GM21381 (cell line): ENCODE measurements around the gene SLC9B2.
A peak's percentile ranks its signal among the peaks of the same experiment; 100 is the strongest.
"Not testable (repeated sequence)": the region's sequence is repeated elsewhere in the genome, so short reads cannot be mapped to it uniquely, and the experiment has no call there.

Experiments
- ATAC-seq: cut with Tn5 transposase; IDR thresholded peaks from one replicate; pipeline ENCODE4 v1.9.1; 2021; ENCODE audit warnings: mild to moderate bottlenecking, moderate library complexity; ENCODE audit not compliant: unreplicated experiment

The SLC9B2 gene

GRCh38 chr4:103019308-103020124, 57.0 kb downstream of the SLC9B2 start, which contains the start of gene SLC9B1:
SLC9B1 (minus strand) TSS chr4:103019705; CDS start chr4:102991711, 27,994 bp downstream.
- peak; percentile 100 for ATAC-seq

GRCh38 chr4:103018391-103019307, 57.9 kb downstream of the SLC9B2 start:
- ATAC-seq: no peak

- no peak for ATAC-seq
These were observed 64.0 kb downstream of the SLC9B2 start for GRCh38 chr4:103012551-103012950.

- no peak for ATAC-seq
These were observed 64.5 kb downstream of the SLC9B2 start for GRCh38 chr4:103012060-103012459.

- ATAC-seq: no peak
These were observed 65.1 kb downstream of the SLC9B2 start for GRCh38 chr4:103011378-103012025.

GRCh38 chr4:103010804-103011203, 65.8 kb downstream of the SLC9B2 start:
- ATAC-seq: no peak

GRCh38 chr4:103008875-103009729, 67.5 kb downstream of the SLC9B2 start:
- peak; percentile 80 for ATAC-seq

GRCh38 chr4:103002551-103002950, 74.0 kb downstream of the SLC9B2 start:
- no peak for ATAC-seq

- no peak for ATAC-seq
These were observed 81.8 kb downstream of the SLC9B2 start for GRCh38 chr4:102994803-102995202.

- not testable (repeated sequence) for ATAC-seq
These were observed 82.6 kb downstream of the SLC9B2 start for GRCh38 chr4:102993985-102994384.

GRCh38 chr4:102988429-102989020, 88.0 kb downstream of the SLC9B2 start:
- ATAC-seq: no peak

GRCh38 chr4:102981005-102981404, 95.6 kb downstream of the SLC9B2 start:
- ATAC-seq: no peak
